Neural cell (in vitro differentiated cells): Measurements from ENCODE around the gene LDLRAD4.

Experiments
- EZH2 ChIP-seq: fragments of 200-600, 300-800 bp; shearing (Covaris generic), sonication (generic); IDR thresholded peaks from 2 replicates; pipeline ENCODE4 v1.6.1; 2014; ENCODE audit warnings: antibody characterized with exemption, low read length, borderline replicate concordance, mild to moderate bottlenecking; ENCODE audit not compliant: insufficient read depth, poor library complexity, severe bottlenecking
- TF ChIP-seq, protein P1 (sequence below): fragments of 450-650 bp; IDR thresholded peaks from 2 replicates; pipeline ENCODE4 v1.5.1; 2014; ENCODE audit warnings: antibody characterized with exemption, mild to moderate bottlenecking, moderate library complexity; ENCODE audit not compliant: poor library complexity, severe bottlenecking

DNA sequence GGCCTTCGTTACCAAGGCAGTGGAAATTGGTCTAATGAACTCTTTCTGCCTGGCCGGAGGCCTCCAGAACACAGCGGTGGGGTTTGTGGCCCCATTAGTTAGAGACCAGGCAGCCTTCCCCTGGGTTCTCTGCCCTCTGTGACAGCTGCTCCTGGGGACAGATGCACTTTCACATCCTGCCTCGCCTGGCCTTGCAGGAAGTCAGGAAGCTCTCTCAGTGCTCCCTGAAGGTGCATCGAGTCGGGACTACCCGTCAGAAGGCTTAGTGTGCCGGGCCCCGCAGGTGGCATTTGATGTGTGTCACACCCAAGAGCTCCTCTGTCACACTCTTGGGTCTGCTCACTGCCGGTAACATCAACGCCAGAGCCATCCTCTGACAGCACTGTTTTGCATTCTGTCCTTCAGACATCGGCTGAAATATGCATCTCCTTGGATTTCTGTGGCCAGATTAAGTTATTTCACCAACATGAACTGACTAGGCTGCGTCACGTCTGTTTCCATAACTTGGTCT is 158.3 kb downstream of the LDLRAD4 start:
- TF ChIP-seq, protein P1, sequence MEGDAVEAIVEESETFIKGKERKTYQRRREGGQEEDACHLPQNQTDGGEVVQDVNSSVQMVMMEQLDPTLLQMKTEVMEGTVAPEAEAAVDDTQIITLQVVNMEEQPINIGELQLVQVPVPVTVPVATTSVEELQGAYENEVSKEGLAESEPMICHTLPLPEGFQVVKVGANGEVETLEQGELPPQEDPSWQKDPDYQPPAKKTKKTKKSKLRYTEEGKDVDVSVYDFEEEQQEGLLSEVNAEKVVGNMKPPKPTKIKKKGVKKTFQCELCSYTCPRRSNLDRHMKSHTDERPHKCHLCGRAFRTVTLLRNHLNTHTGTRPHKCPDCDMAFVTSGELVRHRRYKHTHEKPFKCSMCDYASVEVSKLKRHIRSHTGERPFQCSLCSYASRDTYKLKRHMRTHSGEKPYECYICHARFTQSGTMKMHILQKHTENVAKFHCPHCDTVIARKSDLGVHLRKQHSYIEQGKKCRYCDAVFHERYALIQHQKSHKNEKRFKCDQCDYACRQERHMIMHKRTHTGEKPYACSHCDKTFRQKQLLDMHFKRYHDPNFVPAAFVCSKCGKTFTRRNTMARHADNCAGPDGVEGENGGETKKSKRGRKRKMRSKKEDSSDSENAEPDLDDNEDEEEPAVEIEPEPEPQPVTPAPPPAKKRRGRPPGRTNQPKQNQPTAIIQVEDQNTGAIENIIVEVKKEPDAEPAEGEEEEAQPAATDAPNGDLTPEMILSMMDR: no peak
- no peak for TF ChIP-seq EZH2
